Central memory CD8-positive, alpha-beta T cell (primary cell): ENCODE measurements around the gene JOSD2.

Source experiments
- ATAC-seq: fragments of 150-1000 bp; cut with Tn5 transposase; replicated peaks from 2 replicates; pipeline ENCODE4 v1.10.0; 2022; ENCODE audit warnings: mild to moderate bottlenecking, moderate FRiP score, moderate number of reproducible peaks; ENCODE audit not compliant: poor library complexity, severe bottlenecking; ENCODE audit errors: extremely low read depth
- DNase-seq, 2 donors: peaks; one replicate each; pipeline ENCODE4 v3.0.0; 2021; ENCODE audit warnings: low spot score in 2 of 2
- H3K27ac Mint-ChIP-seq: one replicate; pipeline ENCODE4 v1.8.0; 2022; ENCODE audit warnings: low read depth, mild to moderate bottlenecking, moderate library complexity, mixed read lengths
- H3K27me3 Mint-ChIP-seq: one replicate; pipeline ENCODE4 v1.8.0; 2022; ENCODE audit warnings: mixed read lengths
- H3K36me3 Mint-ChIP-seq: one replicate; pipeline ENCODE4 v1.8.0; 2022; ENCODE audit warnings: mild to moderate bottlenecking, moderate library complexity, mixed read lengths; ENCODE audit not compliant: insufficient read depth
- H3K4me1 Mint-ChIP-seq: one replicate; pipeline ENCODE4 v1.8.0; 2022; ENCODE audit warnings: mixed read lengths
- H3K4me3 Mint-ChIP-seq: one replicate; pipeline ENCODE4 v1.8.0; 2022; ENCODE audit warnings: mild to moderate bottlenecking, moderate library complexity, mixed read lengths
- H3K9me3 Mint-ChIP-seq: one replicate; pipeline ENCODE4 v1.8.0; 2022; ENCODE audit warnings: mixed read lengths

Gene JOSD2

DNA sequence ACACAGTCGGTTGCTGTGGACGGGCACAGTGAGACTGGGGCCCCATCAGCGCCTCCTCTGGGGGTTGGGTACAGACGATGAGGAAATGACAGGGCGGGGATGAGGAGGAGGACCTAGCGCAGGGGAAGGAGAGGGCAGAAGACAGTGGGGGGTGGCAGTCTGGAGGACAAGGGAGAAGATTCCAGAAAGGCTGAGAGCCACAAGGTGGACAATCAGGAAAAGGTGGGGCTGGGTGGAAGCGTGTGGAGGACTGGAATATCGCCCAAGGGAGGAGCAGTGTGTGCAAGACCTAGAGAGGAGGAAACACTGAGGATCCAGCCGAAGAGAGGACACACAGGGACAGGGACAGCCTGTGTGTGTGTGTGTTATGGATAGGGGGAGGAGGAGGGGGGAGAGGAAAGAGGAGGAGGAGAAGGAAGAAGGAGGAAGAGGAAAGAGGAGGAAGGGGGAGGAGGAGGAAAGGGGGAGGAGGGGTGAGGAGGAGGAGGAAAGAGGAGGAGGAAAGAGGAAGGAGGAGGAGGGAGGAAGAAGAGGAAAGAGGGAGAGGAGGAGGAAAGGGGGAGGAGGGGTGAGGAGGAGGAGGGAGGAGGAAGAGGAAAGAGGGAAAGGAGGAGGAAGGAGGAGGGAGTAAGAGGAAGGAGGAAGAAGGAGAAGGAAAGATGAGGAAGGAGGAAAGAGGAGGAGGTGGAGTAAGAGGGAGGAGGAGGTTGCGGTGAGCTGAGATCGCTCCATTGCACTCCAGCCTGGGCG, 18.5 kb downstream of the JOSD2 start:
- Mint-ChIP-seq H3K4me1 (peaks cover 33% of the 10 kb centered on the region), H3K9me3 (no peaks in the 10 kb centered on the region), H3K36me3 (peaks cover 9% of the 10 kb centered on the region), H3K4me3 (no peak overlapping the region), H3K27me3 (no peaks in the 10 kb centered on the region), H3K27ac (peak overlapping the region; percentile 87)
- no peak for DNase-seq
- no peak for ATAC-seq

DNA sequence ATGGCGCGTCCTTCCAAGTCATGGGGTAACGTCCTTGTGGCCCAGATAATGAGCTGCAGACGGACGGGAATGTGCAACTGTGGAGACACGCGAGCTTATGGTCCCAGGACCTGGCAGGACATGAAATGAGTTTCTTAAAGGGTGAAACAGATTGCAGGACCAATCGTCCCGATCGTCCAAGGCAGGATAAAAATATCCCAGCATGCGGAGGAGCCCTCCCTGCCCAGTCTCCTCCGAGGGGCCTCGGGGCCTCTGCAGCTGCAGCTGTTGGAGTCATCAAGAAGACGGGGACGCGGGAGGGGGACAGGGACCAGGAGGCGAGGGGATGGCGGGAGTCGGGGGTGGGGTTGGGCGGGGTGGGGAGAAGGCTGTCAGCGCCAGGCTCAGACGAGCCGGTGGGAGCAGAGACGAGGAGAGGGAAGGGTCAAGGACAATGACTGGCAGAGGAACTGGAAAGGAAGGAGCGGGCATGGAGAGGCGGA, 20.0 kb downstream of the JOSD2 start:
- Mint-ChIP-seq H3K27me3 (no peaks in the 10 kb centered on the region), H3K4me1 (peaks cover 33% of the 10 kb centered on the region), H3K4me3 (no peak overlapping the region), H3K27ac (peak overlapping the region; percentile 87), H3K9me3 (no peaks in the 10 kb centered on the region), H3K36me3 (peaks cover 9% of the 10 kb centered on the region)
- ATAC-seq (no peak), DNase-seq (no peak)

DNA sequence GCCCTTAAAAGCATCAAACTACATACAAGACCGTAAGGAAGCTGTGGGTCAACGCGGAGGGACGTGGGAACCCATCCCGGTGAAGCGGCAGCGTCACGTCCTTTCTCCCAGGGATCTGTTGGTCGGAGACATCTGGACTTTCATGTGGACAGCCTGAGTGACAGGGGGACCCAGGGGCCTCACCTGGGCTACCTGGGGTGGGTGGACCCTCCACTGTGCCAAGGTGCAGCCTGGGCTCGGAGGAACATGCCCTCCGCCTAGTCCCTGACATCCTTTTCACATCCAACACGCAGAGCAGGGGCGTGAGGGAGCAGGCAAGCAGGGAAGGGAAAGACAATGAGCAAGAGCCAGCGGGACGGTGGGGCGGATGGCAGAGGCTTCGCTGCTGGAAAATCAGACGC, 20.6 kb downstream of the JOSD2 start:
- ATAC-seq: no peak
- Mint-ChIP-seq H3K4me3 (no peak overlapping the region), H3K36me3 (peaks cover 7% of the 10 kb centered on the region), H3K27ac (no peak overlapping the region), H3K4me1 (peaks cover 38% of the 10 kb centered on the region), H3K9me3 (no peaks in the 10 kb centered on the region), H3K27me3 (no peaks in the 10 kb centered on the region)
- DNase-seq: no peak

DNA sequence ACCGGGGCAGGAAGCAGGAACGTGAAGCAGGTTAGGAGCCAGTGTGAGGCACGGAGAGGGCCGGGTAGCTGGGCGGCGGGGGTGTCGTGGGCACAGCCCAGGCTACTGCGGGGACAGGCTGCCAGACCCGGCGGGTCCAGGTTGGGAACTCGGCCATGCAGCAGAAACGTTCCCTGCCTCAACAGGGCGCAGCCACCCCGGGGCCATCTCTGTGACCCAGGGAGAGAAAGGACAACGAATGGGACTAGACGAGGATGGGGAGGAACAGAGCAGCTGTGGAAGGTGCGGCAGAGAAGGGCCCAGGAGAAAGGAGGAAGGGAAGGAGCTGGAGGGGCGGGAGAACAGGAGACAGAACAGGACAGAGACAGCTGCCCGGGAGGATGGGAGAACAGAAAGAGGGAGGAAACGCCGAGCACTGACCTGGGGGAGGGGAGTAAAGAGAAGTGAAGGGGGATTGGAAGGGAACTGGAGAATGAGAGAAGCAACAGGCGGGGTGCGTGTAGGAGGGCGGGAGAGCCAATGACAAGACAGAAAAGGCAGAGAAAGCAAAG, 21.5 kb downstream of the JOSD2 start:
- peak overlapping the region; percentile 80 for H3K27ac Mint-ChIP-seq
- no peaks in the 10 kb centered on the region for H3K9me3 Mint-ChIP-seq
- ATAC-seq: no peak

DNA sequence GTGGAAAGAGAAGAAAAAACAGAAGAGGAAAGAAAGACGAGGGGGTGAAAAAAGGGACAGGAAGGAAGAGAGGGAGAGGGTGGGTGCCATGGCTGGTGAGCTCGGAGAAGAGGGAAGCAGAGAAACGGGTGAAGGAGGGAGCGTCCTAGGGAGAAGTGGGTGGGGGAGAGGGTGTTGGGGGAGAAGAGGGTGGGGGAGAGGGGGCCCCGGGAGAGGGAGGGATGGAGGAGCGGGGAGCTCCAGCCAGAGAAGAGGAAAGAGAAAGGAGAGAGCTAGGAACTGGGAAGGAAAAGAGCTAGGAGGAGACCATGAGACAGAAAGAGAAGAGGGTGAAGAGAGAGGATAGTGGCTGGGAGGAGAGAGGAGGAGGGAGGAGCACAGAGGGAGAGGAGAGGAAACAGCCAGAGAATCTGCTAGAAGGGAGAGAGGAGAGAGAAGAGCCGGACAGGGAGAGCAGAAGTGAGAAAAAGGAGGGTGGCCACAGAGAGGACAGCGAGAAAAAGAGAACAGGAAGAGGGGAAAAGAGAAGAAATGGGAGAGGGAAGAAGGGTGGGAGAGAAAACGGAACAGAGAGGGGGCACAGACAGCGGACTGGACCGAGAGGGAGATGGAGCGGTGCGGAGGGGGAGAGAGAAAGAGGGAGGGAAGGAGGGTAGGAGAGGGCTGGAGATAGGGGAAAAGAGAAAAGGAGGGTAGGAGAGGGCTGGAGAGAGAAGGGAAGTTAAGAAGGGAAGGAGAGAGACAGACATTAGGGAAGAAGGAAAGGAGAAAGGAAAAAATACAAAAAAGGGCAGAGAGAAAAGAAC, 22.4 kb downstream of the JOSD2 start:
- Mint-ChIP-seq H3K36me3 (peaks cover 11% of the 10 kb centered on the region), H3K9me3 (no peaks in the 10 kb centered on the region), H3K27ac (peak overlapping the region; percentile 80), H3K4me3 (no peak overlapping the region), H3K27me3 (no peaks in the 10 kb centered on the region), H3K4me1 (peaks cover 41% of the 10 kb centered on the region)
- ATAC-seq (no peak), DNase-seq (no peak)

More for the DNA sequence above, 21.5 kb downstream of the JOSD2 start:
- DNase-seq: no peak
- H3K27me3 Mint-ChIP-seq: no peaks in the 10 kb centered on the region
- no peak overlapping the region for H3K4me3 Mint-ChIP-seq
- H3K4me1 Mint-ChIP-seq: peaks cover 41% of the 10 kb centered on the region
- peaks cover 7% of the 10 kb centered on the region for H3K36me3 Mint-ChIP-seq

DNA sequence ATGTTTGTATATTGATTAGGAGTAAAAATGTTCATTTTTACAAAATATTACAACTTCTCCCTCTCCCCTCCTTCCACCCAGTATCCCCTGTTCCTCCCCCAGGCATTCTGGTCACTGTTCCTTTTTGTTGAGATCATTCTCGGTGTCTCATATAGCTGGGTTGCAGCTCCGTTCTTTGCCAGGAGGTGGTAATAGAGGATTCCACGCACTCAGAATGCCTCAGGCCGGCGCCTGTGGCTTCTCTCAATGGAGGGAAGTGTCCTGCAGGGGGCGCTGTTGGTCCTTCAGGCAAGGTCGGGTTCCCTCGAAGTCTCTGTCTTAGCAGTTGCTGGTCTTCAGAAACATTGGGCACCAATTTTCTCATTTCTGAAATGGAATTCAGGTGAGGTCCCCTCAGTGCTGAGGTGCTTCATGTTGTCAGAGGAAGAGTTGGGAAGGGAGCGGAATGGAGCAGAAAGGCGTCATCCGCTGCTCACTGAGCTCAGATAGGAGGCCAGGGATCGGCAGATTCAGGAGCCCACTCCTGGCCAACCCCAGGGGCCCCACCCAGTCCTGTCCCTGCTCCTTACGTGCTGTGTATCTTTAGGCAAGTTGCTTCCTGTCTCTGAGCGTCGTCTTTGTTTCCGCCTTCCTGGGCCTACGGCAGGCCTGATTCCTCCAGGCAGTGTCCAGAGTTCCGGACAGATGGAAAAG, 24.0 kb downstream of the JOSD2 start:
- no peak for DNase-seq
- Mint-ChIP-seq H3K27ac (no peak overlapping the region), H3K4me1 (peaks cover 35% of the 10 kb centered on the region), H3K4me3 (no peak overlapping the region), H3K36me3 (peaks cover 15% of the 10 kb centered on the region), H3K27me3 (no peaks in the 10 kb centered on the region), H3K9me3 (no peaks in the 10 kb centered on the region)
- no peak for ATAC-seq

DNA sequence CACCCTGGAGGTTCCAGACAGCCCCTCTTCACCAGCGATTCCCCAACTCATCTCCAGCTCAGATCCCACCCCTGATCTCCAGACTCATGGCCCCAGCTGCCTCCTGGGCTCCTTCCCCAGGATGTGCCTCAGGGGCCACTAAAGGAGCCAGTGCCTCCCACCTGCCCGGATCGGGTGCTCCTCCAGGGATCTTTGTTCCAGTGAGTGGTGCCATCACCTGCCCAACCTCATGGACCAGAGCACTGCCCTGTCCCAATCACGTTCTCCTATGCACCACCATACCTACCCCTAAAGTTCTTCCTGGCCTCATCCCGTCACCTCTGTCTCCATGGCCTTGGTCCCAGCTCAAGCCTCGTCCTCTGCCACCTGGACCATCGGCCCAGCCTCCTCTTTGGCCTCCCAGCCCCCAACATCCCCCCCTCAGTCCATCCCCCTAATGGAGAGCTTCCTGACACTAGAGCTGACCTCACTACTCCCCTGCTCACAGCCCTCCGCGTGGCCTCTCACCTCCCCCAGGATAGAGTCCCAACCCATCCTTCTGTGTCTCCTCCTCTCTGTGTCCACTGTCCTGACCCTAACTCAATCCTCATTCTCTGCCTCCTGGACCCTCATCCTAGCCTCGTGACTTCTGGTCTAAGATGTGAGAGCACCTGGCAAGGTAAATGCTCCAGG, 25.6 kb downstream of the JOSD2 start:
- no peak for DNase-seq
- no peaks in the 10 kb centered on the region for H3K27me3 Mint-ChIP-seq
- H3K4me3 Mint-ChIP-seq: no peak overlapping the region
- H3K27ac Mint-ChIP-seq: peak overlapping the region; percentile 38
- H3K4me1 Mint-ChIP-seq: peaks cover 24% of the 10 kb centered on the region
- peaks cover 20% of the 10 kb centered on the region for H3K36me3 Mint-ChIP-seq
- no peak for ATAC-seq
- H3K9me3 Mint-ChIP-seq: no peaks in the 10 kb centered on the region

DNA sequence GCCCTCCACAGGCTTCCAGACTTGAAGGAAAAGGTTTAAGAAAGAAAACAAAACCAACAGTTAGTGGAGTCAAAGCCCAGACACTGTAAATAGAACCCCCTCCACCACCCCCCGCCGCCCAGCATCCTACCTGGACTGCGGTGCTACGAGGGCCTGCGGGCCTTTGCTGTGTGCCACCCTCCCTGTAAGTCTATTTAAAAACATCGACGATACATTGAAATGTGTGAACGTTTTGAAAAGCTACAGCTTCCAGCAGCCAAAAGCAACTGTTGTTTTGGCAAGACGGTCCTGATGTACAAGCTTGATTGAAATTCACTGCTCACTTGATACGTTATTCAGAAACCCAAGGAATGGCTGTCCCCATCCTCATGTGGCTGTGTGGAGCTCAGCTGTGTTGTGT, 28.1 kb downstream of the JOSD2 start:
- Mint-ChIP-seq H3K27ac (no peak overlapping the region), H3K4me3 (no peak overlapping the region), H3K36me3 (peaks cover 22% of the 10 kb centered on the region), H3K9me3 (no peaks in the 10 kb centered on the region), H3K27me3 (no peaks in the 10 kb centered on the region), H3K4me1 (peaks cover 19% of the 10 kb centered on the region)
- ATAC-seq: no peak
- DNase-seq: no peak

DNA sequence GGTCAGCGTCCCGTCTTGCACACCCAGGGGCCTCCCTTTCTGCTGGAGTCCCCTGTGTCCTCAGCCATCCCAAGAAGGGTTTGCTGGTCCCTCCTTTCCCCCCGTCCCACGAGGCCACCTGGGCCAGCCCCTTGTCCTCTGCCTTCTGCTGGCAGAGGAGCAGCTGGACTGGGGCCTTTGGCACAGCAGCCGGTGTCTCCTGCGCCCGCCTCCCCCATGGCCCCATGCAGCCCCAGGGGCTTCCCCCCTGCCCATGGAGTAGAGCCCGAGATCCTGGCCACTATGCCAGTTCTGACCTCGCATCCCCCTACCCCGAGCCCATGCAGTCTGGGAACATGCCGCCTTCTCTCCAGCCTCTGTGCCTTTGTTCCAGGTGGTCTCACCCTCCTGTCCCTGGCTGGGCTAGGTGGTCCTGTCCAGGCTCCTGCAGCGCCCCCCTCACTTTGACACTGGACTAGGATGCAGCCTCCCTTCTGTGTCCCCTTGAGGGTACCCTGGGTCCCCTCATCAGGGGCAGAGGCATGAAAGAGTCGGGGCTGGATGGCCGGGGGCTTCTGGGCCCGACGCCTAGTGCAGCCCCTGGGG, 28.6 kb downstream of the JOSD2 start:
- Mint-ChIP-seq H3K4me1 (peaks cover 25% of the 10 kb centered on the region), H3K27me3 (no peaks in the 10 kb centered on the region), H3K27ac (no peak overlapping the region), H3K9me3 (no peaks in the 10 kb centered on the region), H3K4me3 (no peak overlapping the region), H3K36me3 (peaks cover 23% of the 10 kb centered on the region)
- DNase-seq (no peak), ATAC-seq (no peak)

DNA sequence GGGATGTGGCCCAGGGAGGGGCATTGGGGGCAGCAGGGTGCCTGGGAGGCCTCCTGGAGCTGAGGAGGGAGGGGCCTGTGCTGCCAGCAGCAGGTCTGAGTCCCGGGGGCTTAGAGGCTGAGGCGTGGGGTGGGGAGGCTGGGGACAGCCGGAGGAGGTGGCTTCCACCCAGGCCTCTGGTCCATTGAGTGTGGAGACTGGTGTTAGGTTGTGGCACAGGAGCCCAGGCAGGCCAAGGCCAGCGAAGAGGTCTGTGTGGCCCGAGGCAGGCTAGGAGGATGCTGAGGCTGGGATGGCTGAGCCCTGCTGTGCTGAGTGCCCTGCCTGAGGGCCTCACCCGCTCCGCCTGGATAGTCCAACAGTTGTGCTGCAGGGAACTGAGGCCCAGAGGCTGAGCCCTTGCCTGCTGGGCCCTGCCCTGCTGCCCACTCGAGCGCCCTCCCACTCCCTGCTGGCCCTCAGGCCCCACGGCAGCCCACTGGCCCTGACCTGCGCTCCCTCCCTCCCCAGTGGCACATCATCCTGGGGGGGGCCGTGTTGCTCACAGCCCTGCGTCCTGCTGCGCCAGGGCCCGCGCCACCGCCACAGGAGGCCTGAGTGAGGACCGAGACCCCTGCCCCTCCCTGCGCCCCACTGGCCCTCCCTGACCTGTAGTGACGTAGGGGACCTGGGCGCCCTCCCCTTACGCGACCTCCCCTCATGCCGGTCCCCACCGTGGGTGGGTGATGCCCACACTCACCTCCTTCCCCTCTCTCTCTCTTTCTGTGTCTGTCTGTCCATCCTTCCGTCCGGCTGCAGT, 29.4 kb downstream of the JOSD2 start:
- H3K27ac Mint-ChIP-seq: peak overlapping the region; percentile 89
- no peaks in the 10 kb centered on the region for H3K9me3 Mint-ChIP-seq
- ATAC-seq (no peak), DNase-seq (no peak)
- no peak overlapping the region for H3K4me3 Mint-ChIP-seq
- peaks cover 33% of the 10 kb centered on the region for H3K4me1 Mint-ChIP-seq
- H3K36me3 Mint-ChIP-seq: peaks cover 25% of the 10 kb centered on the region
- no peaks in the 10 kb centered on the region for H3K27me3 Mint-ChIP-seq
